ENCODE results near the gene CCDC192. TPM values are rescaled to one million over a fixed set of nuclear protein-coding genes. Genes with fewer than 3 reads are reported as not detected.

CCDC192 gene
- polyA plus RNA-seq, 3 donors, result not detected

GRCh38 chr5:127695346-127695745 lies 7.8 kb upstream of the CCDC192 start:
- Histone ChIP-seq H3K4me2 (replicated peaks; ENCODE audit: extremely low read depth, low read length, poor library complexity, severe bottlenecking) (no peak overlapping the region), H3K79me2 (ENCODE audit: insufficient read depth, low read length) (no peaks in the 10 kb centered on the region), H3K4me3 (replicated peaks in 1 of 3; ENCODE audit: low read depth in 2 of 3, low read length in 3 of 3) (no peak overlapping the region), H3K27me3 (ENCODE audit: control insufficient read depth in 2 of 2, insufficient read depth in 2 of 2, low read length in 2 of 2) (no peaks in the 10 kb centered on the region), H2AFZ (ENCODE audit: insufficient read depth, low read depth, low read length, poor library complexity, severe bottlenecking) (no peak overlapping the region), H3K9ac (ENCODE audit: insufficient read depth, low read length, poor library complexity, severe bottlenecking) (no peak overlapping the region), H3K27ac (ENCODE audit: low read depth in 1 of 2, low read length in 2 of 2) (no peak overlapping the region), H3K4me1 (ENCODE audit: control insufficient read depth in 1 of 2, insufficient read depth in 2 of 2, low read length in 2 of 2) (no peaks in the 10 kb centered on the region), H3K9me3 (replicated peaks in 1 of 2; ENCODE audit: control insufficient read depth in 1 of 2, insufficient read depth in 1 of 2, low read length in 2 of 2) (peaks cover 0 to 2% of the 10 kb centered on the region in 2 donors), H4K20me1 (ENCODE audit: insufficient read depth, low read length) (no peaks in the 10 kb centered on the region), H3K36me3 (replicated peaks in 1 of 2; ENCODE audit: control insufficient read depth in 1 of 2, insufficient read depth in 2 of 2, low read length in 2 of 2) (no peaks in the 10 kb centered on the region)
- no peak for DNase-seq
- H3K27me3 Mint-ChIP-seq (ENCODE audit: low read depth in 3 of 3), result no peaks in the 10 kb centered on the region
- no peaks in the 10 kb centered on the region for H3K36me3 Mint-ChIP-seq
- intact Hi-C loops (cut with micrococcal nuclease), result no loop called here
- no peaks in the 10 kb centered on the region for H3K4me1 Mint-ChIP-seq
- H3K4me3 Mint-ChIP-seq, result no peak overlapping the region
- no peak for TF ChIP-seq CTCF (IDR thresholded peaks at IDR 0.05)
- H3K27ac Mint-ChIP-seq, result no peak overlapping the region
- H3K9me3 Mint-ChIP-seq, result peaks cover 0 to 3% (median 0%) of the 10 kb centered on the region in 7 donors

- no peak for TF ChIP-seq CTCF (IDR thresholded peaks at IDR 0.05)
- H2AFZ ChIP-seq (ENCODE audit: insufficient read depth, low read depth, low read length, poor library complexity, severe bottlenecking), result no peak overlapping the region
- intact Hi-C loops (cut with micrococcal nuclease), result no loop called here
- no peaks in the 10 kb centered on the region for H3K36me3 ChIP-seq (replicated peaks in 1 of 2; ENCODE audit: control insufficient read depth in 1 of 2, insufficient read depth in 2 of 2, low read length in 2 of 2)
- H3K4me2 ChIP-seq (replicated peaks; ENCODE audit: extremely low read depth, low read length, poor library complexity, severe bottlenecking), result no peak overlapping the region
- no peak overlapping the region for H3K9ac ChIP-seq (ENCODE audit: insufficient read depth, low read length, poor library complexity, severe bottlenecking)
- no peak overlapping the region for H3K27ac ChIP-seq (ENCODE audit: low read depth in 1 of 2, low read length in 2 of 2)
- DNase-seq, result no peak
- 96% methylated on average over 3 of the region's 6 CpGs for WGBS (ENCODE audit: insufficient coverage)
- Mint-ChIP-seq H3K27me3 (ENCODE audit: low read depth in 3 of 3) (peaks cover 0 to 1% (median 0%) of the 10 kb centered on the region in 3 donors), H3K9me3 (peaks cover 0 to 2% (median 0%) of the 10 kb centered on the region in 7 donors), H3K27ac (no peak overlapping the region), H3K36me3 (no peaks in the 10 kb centered on the region), H3K4me1 (no peaks in the 10 kb centered on the region), H3K4me3 (no peak overlapping the region)
- no peaks in the 10 kb centered on the region for H3K4me1 ChIP-seq (ENCODE audit: control insufficient read depth in 1 of 2, insufficient read depth in 2 of 2, low read length in 2 of 2)
- H3K4me3 ChIP-seq (replicated peaks in 1 of 3; ENCODE audit: low read depth in 2 of 3, low read length in 3 of 3), result no peak overlapping the region
- no peaks in the 10 kb centered on the region for H4K20me1 ChIP-seq (ENCODE audit: insufficient read depth, low read length)
- H3K79me2 ChIP-seq (ENCODE audit: insufficient read depth, low read length), result no peaks in the 10 kb centered on the region
- H3K9me3 ChIP-seq (replicated peaks in 1 of 2; ENCODE audit: control insufficient read depth in 1 of 2, insufficient read depth in 1 of 2, low read length in 2 of 2), result no peaks in the 10 kb centered on the region
- no peaks in the 10 kb centered on the region for H3K27me3 ChIP-seq (ENCODE audit: control insufficient read depth in 2 of 2, insufficient read depth in 2 of 2, low read length in 2 of 2)
Measured at GRCh38 chr5:127696683-127697082, 6.5 kb upstream of the CCDC192 start.
